Measurements from ENCODE around the gene SETD7. TPM values are rescaled to one million over a fixed set of nuclear protein-coding genes. Genes with fewer than 3 reads are reported as not detected.

Gene SETD7
- total and polyA plus RNA-seq, 2 of the 8 experiments (the other 6 are each of a cell fraction or from before 2014, with no cell fraction given) = 1.5 to 4.6 TPM

DNA sequence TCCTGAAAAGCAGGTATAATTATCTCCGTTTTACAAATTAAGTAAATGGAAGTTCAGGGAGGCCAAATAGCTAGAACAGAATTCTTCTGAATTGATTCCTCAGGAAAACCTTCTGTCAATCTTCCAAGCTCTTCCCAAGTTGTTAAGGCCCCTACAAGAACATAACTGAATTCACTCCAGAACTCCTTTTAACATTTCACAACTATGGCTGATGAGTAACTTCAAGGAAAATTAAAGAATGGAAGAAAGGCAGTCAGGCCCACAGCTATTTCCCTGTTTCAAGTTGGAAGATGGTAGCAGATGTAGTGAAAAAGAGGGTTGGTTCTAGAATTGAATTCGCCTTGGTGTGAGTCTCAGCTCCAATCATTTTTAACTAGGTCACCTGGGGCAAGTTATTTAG, 15.9 kb downstream of the SETD7 start:
- H3K79me1 ChIP-seq (ENCODE audit: low read depth, low read length) = no peaks in the 10 kb centered on the region
- H3K4me3 ChIP-seq (ENCODE audit: extremely low read depth in 1 of 4, insufficient read depth in 2 of 4, low read depth in 3 of 4, low read length in 4 of 4) = no peak overlapping the region
- H4K8ac ChIP-seq (ENCODE audit: extremely low read depth, insufficient read depth, low read length) = no peak overlapping the region
- no peak overlapping the region for H3K9ac ChIP-seq (replicated peaks in 1 of 4; ENCODE audit: extremely low read depth in 1 of 4, low read depth in 3 of 4, low read length in 3 of 4)
- no peak overlapping the region for H3K23ac ChIP-seq (ENCODE audit: insufficient read length)
- H4K20me1 ChIP-seq (replicated peaks in 1 of 2; ENCODE audit: control insufficient read depth in 1 of 2, insufficient read depth in 2 of 2, low read length in 2 of 2) = no peaks in the 10 kb centered on the region
- no peak overlapping the region for H2BK5ac ChIP-seq (ENCODE audit: low read depth, low read length)
- no peak overlapping the region for H3K56ac ChIP-seq (replicated peaks; ENCODE audit: insufficient read length, low read depth, low read length)
- no peaks in the 10 kb centered on the region for H3K36me3 ChIP-seq (ENCODE audit: control insufficient read depth in 2 of 4, insufficient read depth in 4 of 4, low read length in 3 of 4)
- TF ChIP-seq KDM5A (IDR thresholded peaks at IDR 0.05; ENCODE audit: low read length) (no peak), ASH2L (IDR thresholded peaks at IDR 0.05; ENCODE audit: low read length) (no peak), KDM4A (IDR thresholded peaks at IDR 0.05; ENCODE audit: low read depth, low read length, severe bottlenecking) (no peak), RFX5 (IDR thresholded peaks at IDR 0.05; ENCODE audit: borderline replicate concordance, low read depth, low read length) (no peak), SP1 (IDR thresholded peaks at IDR 0.05; ENCODE audit: low read depth, low read length) (no peak), SIRT6 (IDR thresholded peaks at IDR 0.05; ENCODE audit: low read length) (no peak), YY1 (IDR thresholded peaks at IDR 0.05; ENCODE audit: low read depth, low read length) (no peak), TAF7 (optimal IDR thresholded peaks at IDR 0.05; ENCODE audit: borderline replicate concordance, low read depth, low read length) (no peak), NRF1 (IDR thresholded peaks at IDR 0.05; ENCODE audit: low read depth, low read length) (no peak), CBX5 (IDR thresholded peaks at IDR 0.05; ENCODE audit: low read depth, low read length) (no peak), CREB1 (IDR thresholded peaks at IDR 0.05) (no peak), HDAC2 (IDR thresholded peaks at IDR 0.05; ENCODE audit: borderline replicate concordance in 1 of 2, low read depth in 2 of 2, low read length in 2 of 2) (no peak), BRCA1 (IDR thresholded peaks at IDR 0.05; ENCODE audit: low read depth, low read length) (no peak)
- H2BK15ac ChIP-seq (ENCODE audit: low read length) = no peak overlapping the region
- peaks cover 0 to 3% (median under 1%) of the 10 kb centered on the region in 4 experiments; a peak in 1 of 7 replicates for H3K4me1 ChIP-seq (replicated peaks in 1 of 4; ENCODE audit: control insufficient read depth in 3 of 4, insufficient read depth in 4 of 4, low read length in 3 of 4)
- ChIA-PET POLR2A (ENCODE audit: partially characterized antibody) (no interaction called here), CTCF (ENCODE audit: partially characterized antibody) (interaction anchor here (0.5 to 2.0 kb wide), 7 partner anchors 9 to 126 kb away, joined by 3 to 7 read pairs (median 4); no protein-coding TSS in a partner anchor)
- H2AFZ ChIP-seq (ENCODE audit: low read length) = no peak overlapping the region
- H3K27ac ChIP-seq (ENCODE audit: low read depth, low read length) = no peak overlapping the region
- H3K4ac ChIP-seq (replicated peaks; ENCODE audit: insufficient read length, low read depth, low read length) = no peak overlapping the region
- no peak overlapping the region for H3K4me2 ChIP-seq (ENCODE audit: insufficient read depth in 1 of 2, low read depth in 2 of 2, low read length in 2 of 2)
- no peak overlapping the region for H2BK120ac ChIP-seq (replicated peaks; ENCODE audit: low read depth, low read length)
- H3K23me2 ChIP-seq (ENCODE audit: low read depth, low read length) = no peaks in the 10 kb centered on the region; the same call in 1 of the 2 replicates
- H2BK20ac ChIP-seq (ENCODE audit: low read length) = no peak overlapping the region
- FAIRE-seq (no peak), DNase-seq (ENCODE audit: low read depth in 1 of 2, low spot score in 2 of 2) (no peak)
- no peak overlapping the region for H3K14ac ChIP-seq (ENCODE audit: insufficient read length)
- no peaks in the 10 kb centered on the region for H3K9me3 ChIP-seq (ENCODE audit: insufficient read depth in 2 of 2, low read depth in 1 of 2, low read length in 1 of 2)
- no peak overlapping the region for H4K5ac ChIP-seq (ENCODE audit: insufficient read length, low read depth, low read length)
- H3K18ac ChIP-seq (ENCODE audit: extremely low read depth, low read length) = no peak overlapping the region
- no peak overlapping the region for H4K91ac ChIP-seq (replicated peaks; ENCODE audit: insufficient read length, low read length)
- no peak overlapping the region for H2BK12ac ChIP-seq (ENCODE audit: low read depth, low read length)
- no peaks in the 10 kb centered on the region for H3K79me2 ChIP-seq (ENCODE audit: control insufficient read depth in 1 of 2, insufficient read depth in 2 of 2, low read length in 2 of 2)
- H2AK5ac ChIP-seq (ENCODE audit: low read depth, low read length) = no peak overlapping the region
- WGBS, 2 experiments (ENCODE audit: extremely low coverage in 1 of 2, insufficient coverage in 1 of 2, insufficient read length in 1 of 2, insufficient replicate concordance in 2 of 2, low coverage in 1 of 2, low lambda C conversion rate in 2 of 2, missing lambda C conversion rate in 1 of 2) = 90% methylated on average over 2 of the region's 2 CpGs; no CpG with 5 or more reads in 1 of the 2 experiments
- H3K27me3 ChIP-seq (replicated peaks in 1 of 4; ENCODE audit: control insufficient read depth in 3 of 4, extremely low read depth in 1 of 4, insufficient read depth in 3 of 4, low read length in 3 of 4) = no peaks in the 10 kb centered on the region

Measured in H1 (cell line).